ENCODE data around the gene TMED10.
A peak's percentile ranks its signal among the peaks of the same experiment; 100 is the strongest.

Gene TMED10

DNA sequence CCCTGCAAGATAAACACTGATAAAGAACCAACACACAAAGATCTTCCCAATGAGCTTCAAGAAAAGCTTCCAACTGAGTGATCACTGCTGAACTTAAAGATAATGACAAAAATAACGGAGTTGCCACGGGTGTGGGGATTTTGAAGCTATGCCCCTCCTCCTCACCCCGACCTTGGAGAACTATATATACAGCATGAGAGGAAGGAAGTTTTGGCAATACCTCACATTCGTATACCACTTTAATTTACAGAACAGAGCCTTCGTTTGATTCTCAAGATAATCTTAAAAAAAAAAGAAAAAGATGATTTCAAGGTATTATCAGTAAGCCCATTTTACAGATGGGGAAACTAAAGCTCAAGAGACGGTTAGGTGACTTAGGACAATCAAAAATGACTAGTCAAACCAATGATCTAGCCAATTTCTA is 50.3 kb downstream of the TMED10 start:
- no peak for DNase-seq

DNA sequence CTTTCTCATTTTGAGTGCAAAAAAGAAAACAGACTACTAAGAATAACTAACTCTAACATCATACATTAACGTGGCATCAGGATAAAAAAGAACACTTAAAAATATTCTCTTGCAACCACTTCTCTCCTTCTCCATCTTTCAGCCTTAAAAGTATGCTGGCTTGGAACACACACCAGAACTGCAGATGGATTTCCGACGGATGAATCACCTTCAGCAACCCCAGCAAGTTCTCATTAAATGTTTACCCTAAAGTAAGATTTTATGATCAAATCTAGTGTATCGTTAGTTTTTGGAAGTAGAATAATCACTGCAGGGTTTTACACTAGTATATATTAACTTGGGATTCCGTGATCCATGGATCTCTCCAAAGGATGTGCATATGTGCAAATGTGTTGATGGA is 50.8 kb downstream of the TMED10 start:
- DNase-seq = no peak

DNA sequence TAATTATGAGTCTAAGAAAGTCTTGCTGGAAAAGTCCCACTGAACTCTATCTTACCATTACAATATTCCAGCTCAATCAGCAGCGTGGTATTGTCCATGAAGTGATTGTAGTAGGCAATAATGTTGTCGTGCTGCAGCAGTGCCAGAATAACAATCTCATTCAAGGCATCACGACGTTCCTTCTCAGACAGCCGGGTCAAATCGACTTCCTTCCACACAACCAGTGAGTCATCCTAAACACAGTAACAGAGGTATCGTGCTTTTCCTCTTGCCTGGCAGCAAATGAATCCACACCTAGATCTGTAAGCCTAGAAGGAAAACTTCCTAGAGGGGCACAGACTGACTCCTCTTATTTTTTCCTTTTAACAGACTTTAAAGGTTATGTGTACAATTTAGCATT is 52.4 kb downstream of the TMED10 start:
- DNase-seq = peak; percentile 24

DNA sequence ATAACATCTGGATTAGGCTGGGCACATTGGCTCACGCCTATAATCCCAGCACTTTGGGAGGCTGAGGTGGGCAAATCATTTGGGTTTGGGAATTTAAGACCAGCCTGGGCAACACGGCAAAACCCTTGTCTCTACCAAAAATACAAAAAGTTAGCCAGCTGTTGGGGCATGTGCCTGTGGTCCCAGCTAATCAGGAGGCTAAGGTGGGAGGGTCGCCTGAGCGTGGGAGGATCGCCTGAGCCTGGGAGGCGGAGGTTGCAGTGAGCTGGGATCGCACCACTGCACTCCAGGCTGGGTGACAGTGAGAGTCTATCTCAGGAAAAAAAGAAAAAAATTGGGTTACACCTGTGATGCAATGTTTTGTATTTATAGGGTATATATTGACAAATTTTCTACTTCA is 54.9 kb downstream of the TMED10 start:
- DNase-seq = no peak

DNA sequence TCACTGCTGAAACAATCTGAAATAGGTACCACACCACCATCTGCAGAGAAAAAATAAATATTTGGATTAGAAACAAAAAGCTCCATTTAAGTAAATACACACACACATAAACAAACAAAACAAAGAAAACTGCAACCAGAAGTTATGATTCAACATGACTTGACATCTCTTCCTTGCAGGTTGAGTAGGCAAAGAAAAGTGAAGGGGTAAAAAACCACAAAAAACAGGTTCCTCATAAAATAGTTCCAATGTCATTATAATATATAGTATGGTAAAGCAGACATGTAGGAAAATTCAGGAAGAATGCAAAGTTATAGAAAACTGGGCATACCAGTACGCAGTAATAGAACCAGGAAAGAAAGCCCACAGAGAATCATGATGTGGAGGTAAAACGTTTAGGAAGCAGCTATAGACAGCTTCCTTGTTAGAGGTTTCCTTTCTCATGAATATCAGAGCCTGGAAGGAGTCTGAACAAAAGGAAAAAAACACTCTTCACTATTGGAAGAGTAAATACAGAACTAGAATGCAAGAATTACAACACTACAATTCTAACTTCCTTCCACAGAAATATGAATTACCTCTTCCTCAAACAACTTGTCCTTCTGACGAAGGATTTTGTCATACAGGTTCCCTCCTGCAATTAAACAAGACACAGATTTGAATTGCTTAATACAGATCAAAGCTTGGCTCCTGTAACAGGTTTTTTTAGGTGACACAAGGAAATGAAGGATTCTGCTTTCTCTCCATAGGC is 55.7 kb downstream of the TMED10 start:
- no peak for DNase-seq

DNA sequence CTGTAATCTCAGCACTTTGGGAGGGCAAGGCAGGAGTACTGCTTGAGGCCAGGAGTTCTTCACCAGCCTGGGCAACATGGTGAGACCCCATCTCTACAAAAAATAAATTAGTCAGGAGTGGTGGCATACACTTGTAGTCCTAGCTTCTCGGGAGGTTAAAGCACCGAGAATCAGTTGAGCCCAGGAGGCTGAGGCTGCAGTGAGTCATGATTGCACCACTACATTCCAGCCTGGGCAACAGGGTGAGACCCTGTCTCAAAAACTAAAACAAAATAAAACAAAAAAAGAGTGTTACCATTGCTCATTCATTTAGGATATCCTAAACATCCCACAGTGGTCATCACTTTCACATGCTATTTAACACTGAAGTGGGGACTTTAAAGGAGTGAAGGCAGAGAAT is 57.4 kb downstream of the TMED10 start:
- no peak for DNase-seq

DNA sequence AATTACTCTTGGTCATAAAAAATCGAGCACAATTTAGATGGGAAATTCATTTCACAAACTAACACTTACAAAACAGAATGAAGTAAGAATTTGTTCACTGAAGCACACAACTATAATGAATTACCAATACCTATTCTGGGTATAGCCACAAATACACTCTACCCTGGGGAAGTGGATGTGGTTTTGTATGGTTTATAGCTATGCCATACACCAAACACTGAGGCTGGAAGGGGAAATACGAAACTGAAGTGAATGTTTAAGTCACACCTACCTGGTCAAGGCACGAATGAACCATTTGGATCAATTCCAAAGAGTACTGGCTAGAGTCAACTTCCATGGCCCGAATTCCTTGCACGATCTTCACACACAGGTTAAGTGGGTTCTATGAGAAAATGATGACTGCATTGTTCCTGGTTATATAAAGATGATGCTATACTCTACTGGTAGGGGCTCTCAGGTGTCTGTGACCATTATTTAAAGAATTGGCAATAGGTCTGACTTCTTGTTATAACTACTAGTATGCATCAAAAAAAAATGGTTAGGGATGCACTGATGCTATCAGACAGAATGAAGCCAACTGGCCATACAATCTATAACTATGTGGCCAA is 62.4 kb downstream of the TMED10 start:
- no peak for DNase-seq

DNA sequence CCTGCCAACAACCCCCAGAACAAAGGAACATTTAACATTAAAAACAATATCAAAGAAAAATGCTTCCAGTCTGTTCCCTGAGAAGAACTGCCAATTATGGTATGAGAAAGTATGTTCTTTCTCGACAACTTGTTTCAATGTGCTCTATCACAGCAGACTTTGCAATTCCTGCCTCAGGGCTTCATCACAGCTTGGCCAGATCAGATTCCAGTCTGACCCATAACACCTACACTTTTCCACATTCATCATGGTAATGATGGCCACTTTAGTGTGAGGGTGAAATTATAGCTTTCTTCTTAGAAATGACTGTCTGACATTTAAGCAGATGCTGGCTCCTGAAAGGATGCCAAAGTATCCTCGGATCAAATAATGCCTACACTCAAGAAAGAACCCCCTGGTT is 66.5 kb downstream of the TMED10 start:
- no peak for DNase-seq

DNA sequence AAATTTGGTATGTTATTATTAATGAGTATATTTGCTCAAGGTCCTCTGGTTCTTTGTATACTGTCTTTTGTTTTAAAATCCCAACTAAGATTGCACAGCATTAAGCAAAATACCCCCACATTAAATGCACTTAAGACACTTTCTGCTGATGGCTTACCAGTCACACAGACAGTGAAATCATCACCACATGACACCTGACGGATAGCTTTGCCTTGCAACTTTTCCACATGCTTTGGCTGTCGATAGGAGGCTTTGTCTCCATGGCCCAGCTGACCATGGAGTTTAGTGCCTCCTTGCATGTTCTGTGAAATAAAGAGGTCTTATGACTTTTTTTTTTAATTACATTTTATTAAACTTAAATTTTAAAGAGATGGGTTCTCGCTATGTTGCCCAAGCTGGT is 69.2 kb downstream of the TMED10 start:
- DNase-seq = no peak

DNA sequence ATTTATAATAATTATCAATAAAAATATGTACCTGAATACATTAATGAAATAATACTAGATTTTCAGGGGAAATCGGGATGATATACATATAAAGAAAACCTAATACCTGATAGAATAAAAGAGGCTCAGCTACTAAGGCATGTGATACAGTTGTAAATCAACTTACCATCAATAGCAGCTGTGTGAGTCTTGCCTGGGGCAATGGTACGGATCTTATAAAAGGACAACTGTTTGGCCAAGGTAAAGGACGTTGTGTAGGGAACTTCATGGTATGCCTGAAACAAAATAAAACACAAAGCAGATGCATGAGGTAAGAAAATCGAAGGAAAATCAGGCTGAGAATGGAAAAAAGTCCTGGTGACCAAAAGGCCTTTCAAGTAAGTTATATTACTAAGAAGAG is 74.9 kb downstream of the TMED10 start:
- DNase-seq = no peak

- DNase-seq = no peak
Measured at GRCh38 chr14:75098682-75099081, 77.7 kb downstream of the TMED10 start.

DNA sequence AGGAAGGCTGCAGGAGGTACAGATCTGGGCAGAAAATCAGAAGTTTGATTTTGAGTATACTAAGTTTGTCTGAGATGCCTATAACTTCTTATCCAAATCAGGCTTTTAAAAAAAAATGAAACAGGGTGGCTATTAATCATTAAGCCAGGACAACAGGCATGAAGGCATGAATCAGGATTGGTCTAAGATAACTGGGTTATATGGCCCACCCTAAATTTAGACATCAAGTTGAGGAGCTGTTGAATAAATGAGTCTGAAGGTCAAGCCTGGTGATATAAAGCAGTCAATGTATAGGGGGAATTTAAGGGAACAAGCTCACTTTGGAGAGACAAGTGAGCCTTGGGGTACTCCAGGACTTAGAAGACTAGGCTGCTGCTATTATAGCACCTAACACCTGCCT is 78.2 kb downstream of the TMED10 start:
- DNase-seq = no peak

- no peak for DNase-seq
Measured at GRCh38 chr14:75096959-75097358, 79.5 kb downstream of the TMED10 start.

GRCh38 chr14:75095690-75096089 is 80.7 kb downstream of the TMED10 start:
- no peak for DNase-seq

GRCh38 chr14:75094896-75095295 is 81.5 kb downstream of the TMED10 start:
- DNase-seq = no peak

- no peak for DNase-seq
Measured at GRCh38 chr14:75092698-75093097, 83.7 kb downstream of the TMED10 start.

DNA sequence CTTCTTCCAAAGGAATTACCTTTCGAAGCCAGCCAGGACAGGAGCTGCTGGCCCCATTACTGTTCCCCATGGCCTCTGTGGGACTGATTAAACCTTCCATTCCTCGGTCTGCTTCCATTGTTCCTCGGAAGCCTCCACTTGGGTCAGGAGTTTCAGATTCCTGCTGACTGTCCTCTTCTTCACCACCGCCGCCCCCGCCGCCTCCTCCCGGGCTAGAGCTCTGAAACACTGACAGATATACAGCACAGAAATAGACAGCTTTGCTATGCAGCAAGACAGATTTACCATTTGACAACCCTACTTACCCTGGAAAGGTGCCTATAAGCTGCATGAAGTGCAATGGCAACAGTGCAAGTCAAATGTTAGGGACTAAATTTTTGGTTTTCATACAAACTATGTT is 85.2 kb downstream of the TMED10 start:
- no peak for DNase-seq

GRCh38 chr14:75090353-75090752 is 86.1 kb downstream of the TMED10 start:
- no peak for DNase-seq

DNA sequence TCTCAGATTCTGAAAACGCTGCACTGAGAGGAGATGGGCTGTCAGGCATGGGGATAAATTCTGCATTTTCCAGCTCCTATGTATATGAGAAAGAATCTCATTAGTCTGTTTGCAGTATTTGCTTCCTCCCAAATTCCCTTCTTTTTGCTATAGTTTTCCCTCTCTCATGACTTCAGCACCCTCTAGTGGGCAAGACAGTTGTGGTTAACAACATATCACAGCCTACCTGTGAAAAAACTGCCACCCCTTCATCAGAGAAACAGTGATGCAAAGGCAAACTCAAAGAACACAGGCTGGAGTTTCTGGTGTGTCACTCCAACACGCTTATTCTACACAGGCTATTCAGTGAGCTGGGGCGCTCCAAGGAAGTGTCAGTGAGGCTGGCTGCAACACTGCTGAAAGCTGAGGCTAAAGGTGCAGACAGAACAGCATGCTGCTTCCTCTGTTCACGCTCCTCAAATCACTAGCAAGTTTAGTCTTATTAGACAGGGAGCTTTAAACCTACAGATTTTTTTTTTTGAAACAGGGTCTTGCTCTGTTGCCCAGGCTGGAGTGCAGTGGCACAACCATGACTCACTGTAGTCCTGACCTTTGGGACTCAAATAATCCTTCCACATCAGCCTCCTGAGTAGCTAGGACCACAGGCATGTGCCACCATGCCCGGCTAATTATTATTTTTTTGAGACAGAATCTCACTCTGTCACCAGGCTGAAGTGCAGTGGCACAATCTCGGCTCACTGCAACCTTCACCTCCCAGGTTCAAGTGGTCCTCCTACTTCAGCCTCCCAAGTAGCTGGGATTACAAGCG is 87.6 kb downstream of the TMED10 start:
- DNase-seq = peak; percentile 36

DNA sequence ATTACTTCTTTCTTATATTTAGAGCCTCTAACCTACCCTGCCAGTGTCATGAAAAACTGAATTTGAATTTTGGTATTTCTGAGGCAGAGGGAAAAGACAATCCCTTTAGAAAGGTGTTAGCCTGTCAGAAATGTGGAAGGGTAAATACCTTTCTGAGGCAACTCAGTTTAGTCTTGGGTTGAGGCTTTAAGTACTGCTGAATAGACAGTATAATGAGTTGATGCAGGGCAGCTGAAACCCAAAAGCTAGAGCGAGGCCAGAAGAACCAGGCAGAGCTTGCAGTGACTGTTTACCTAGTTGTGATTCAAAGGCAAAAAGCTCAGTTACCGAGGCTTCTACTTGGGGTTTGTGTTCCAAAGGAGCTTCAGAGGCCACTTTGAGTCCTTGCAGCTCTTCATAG is 88.3 kb downstream of the TMED10 start:
- no peak for DNase-seq

GRCh38 chr14:75084513-75084912 is 91.9 kb downstream of the TMED10 start:
- DNase-seq = no peak

DNA sequence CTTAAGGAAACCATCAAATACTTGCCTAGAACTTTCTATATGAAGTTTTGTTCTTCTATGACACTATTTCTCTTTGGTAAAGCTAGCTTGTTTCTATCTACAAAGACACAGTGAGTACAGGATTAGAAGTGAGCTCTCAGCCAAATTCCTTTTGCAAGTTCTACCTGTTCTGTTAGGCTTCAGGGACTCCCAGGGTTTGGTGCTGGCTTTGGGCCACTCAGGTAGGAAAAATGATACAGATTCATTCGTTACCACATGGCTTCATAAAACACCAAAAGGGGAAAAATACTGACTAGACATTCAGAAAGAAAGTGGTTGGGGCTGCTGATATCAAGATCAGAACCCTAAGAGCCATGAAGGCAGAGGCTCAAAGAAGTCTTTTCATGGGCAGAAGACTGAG is 93.1 kb downstream of the TMED10 start:
- no peak for DNase-seq

DNA sequence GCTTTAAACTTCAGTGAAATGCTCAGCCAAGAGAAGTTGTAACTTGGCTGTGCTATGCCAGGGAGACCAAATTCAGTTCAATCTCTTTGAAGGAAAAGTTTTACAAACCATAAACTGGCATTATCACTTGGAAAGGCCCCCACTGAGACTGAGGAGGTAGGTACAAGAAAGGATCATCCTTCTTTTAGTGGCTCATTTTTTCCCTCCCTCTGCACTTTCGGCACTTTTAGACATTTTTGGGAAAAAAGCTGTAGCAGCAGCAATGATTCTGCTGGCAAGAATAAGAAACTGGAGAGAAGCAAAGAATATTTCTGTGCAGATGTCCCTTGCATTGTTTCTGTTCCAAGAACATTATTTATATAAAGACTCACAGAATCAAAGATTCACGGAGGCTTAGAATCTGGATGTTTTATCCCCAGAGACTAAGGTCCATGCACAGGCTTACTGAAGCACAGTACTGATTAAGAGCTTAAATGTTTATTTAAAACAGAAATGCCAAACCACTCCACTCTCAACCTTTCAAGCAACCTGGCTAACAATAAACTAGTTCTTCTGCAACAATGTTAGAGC is 94.7 kb downstream of the TMED10 start:
- no peak for DNase-seq

Measured in femur (tissue), 1 donor.